H9 (cell line): ENCODE measurements around the gene RIT2. TPM values are rescaled to one million over a fixed set of nuclear protein-coding genes. Genes with fewer than 3 reads are reported as not detected.

Experiments used
- DNase-seq: peaks from one replicate; pipeline ENCODE4 v3.0.0-alpha.2; 2017
- H2AFZ ChIP-seq: one replicate; pipeline ENCODE4 v1.6.1; 2013; ENCODE audit warnings: mild to moderate bottlenecking, low read length, control low read depth, moderate library complexity
- H2AK5ac ChIP-seq: 2 replicates; pipeline ENCODE4 v1.6.1; 2013; ENCODE audit warnings: low read length, control low read depth, mixed read lengths; ENCODE audit not compliant: insufficient read length
- H2BK120ac ChIP-seq: one replicate; pipeline ENCODE4 v1.6.1; 2013; ENCODE audit warnings: low read depth, mild to moderate bottlenecking, low read length, control low read depth, inconsistent platforms; ENCODE audit not compliant: poor library complexity, severe bottlenecking
- H2BK12ac ChIP-seq: 2 replicates; pipeline ENCODE4 v1.6.1; 2013; ENCODE audit warnings: low read length, control low read depth, mixed read lengths, low read depth; ENCODE audit not compliant: insufficient read length
- H2BK15ac ChIP-seq: 2 replicates; pipeline ENCODE4 v1.6.1; 2013; ENCODE audit warnings: low read depth, low read length, control low read depth
- H2BK20ac ChIP-seq: one replicate; pipeline ENCODE4 v1.6.1; 2013; ENCODE audit warnings: low read depth, mild to moderate bottlenecking, low read length, control low read depth, inconsistent platforms; ENCODE audit not compliant: poor library complexity, severe bottlenecking
- H2BK5ac ChIP-seq: 2 replicates; pipeline ENCODE4 v1.6.1; 2013; ENCODE audit warnings: low read length, control low read depth, mixed read lengths; ENCODE audit not compliant: insufficient read length
- H3K14ac ChIP-seq: 2 replicates; pipeline ENCODE4 v1.6.1; 2013; ENCODE audit warnings: low read length, control low read depth; ENCODE audit not compliant: insufficient read depth
- H3K18ac ChIP-seq: 2 replicates; pipeline ENCODE4 v1.6.1; 2013; ENCODE audit warnings: low read depth, mild to moderate bottlenecking, mixed read lengths, low read length, control low read depth; ENCODE audit not compliant: insufficient read length
- H3K23ac ChIP-seq: 2 replicates; pipeline ENCODE4 v1.6.1; 2013; ENCODE audit warnings: low read length, control low read depth, mixed read lengths, low read depth; ENCODE audit not compliant: insufficient read length
- H3K23me2 ChIP-seq: 2 replicates; pipeline ENCODE4 v1.6.1; 2013; ENCODE audit warnings: low read depth, mild to moderate bottlenecking, mixed read lengths, low read length, control low read depth; ENCODE audit not compliant: insufficient read length, poor library complexity, severe bottlenecking
- H3K27ac ChIP-seq: 2 replicates; pipeline ENCODE4 v1.5.1; 2013; ENCODE audit warnings: low read length, control low read depth, mixed read lengths, low read depth; ENCODE audit not compliant: insufficient read length
- H3K27me3 ChIP-seq: 2 replicates; pipeline ENCODE4 v1.6.1; 2013; ENCODE audit warnings: low read length, control low read depth, inconsistent platforms; ENCODE audit not compliant: insufficient read depth
- H3K4ac ChIP-seq: 2 replicates; pipeline ENCODE4 v1.6.1; 2013; ENCODE audit warnings: low read depth, mild to moderate bottlenecking, control low read depth, inconsistent platforms, low read length, moderate library complexity
- H3K4me1 ChIP-seq: 2 replicates; pipeline ENCODE4 v1.6.1; 2013; ENCODE audit warnings: low read length, control low read depth, inconsistent platforms; ENCODE audit not compliant: insufficient read depth
- H3K4me2 ChIP-seq: 2 replicates; pipeline ENCODE4 v1.6.1; 2013; ENCODE audit warnings: low read length, control low read depth, mixed read lengths; ENCODE audit not compliant: insufficient read length, insufficient read depth
- H3K56ac ChIP-seq: 2 replicates; pipeline ENCODE4 v1.6.1; 2013; ENCODE audit warnings: low read depth, mild to moderate bottlenecking, mixed read lengths, low read length, control low read depth; ENCODE audit not compliant: insufficient read length
- H3K79me1 ChIP-seq: 2 replicates; pipeline ENCODE4 v1.6.1; 2013; ENCODE audit warnings: low read depth, mild to moderate bottlenecking, moderate library complexity, low read length, control low read depth, inconsistent platforms; ENCODE audit not compliant: insufficient read depth, poor library complexity, severe bottlenecking
- H3K79me2 ChIP-seq: 2 replicates; pipeline ENCODE4 v1.6.1; 2013; ENCODE audit warnings: low read length, control low read depth, inconsistent platforms; ENCODE audit not compliant: insufficient read depth
- H3K9ac ChIP-seq: 2 replicates; pipeline ENCODE4 v1.6.1; 2013; ENCODE audit warnings: low read length, control low read depth, mixed read lengths; ENCODE audit not compliant: insufficient read length; ENCODE audit errors: extremely low read depth
- H3K9me3 ChIP-seq: one replicate; pipeline ENCODE4 v1.6.1; 2013; ENCODE audit warnings: low read depth, low read length, inconsistent platforms; ENCODE audit not compliant: control insufficient read depth
- H3T11ph ChIP-seq: one replicate; pipeline ENCODE4 v1.6.1; 2013; ENCODE audit warnings: mild to moderate bottlenecking, low read length, control low read depth, inconsistent platforms
- H4K20me1 ChIP-seq: one replicate; pipeline ENCODE4 v1.6.1; 2013; ENCODE audit not compliant: control insufficient read depth, insufficient read length, insufficient read depth
- H4K5ac ChIP-seq: 2 replicates; pipeline ENCODE4 v1.6.1; 2013; ENCODE audit warnings: low read depth, mild to moderate bottlenecking, mixed read lengths, low read length, control low read depth; ENCODE audit not compliant: insufficient read length
- H4K8ac ChIP-seq: replicated peaks from 2 replicates; pipeline ENCODE4 v1.6.1; 2013; ENCODE audit warnings: low read length, control low read depth, mixed read lengths, low read depth; ENCODE audit not compliant: insufficient read length
- H4K91ac ChIP-seq: 2 replicates; pipeline ENCODE4 v1.6.1; 2013; ENCODE audit warnings: low read depth, mild to moderate bottlenecking, moderate library complexity, mixed read lengths, low read length, control low read depth; ENCODE audit not compliant: insufficient read length
- H3K27ac Mint-ChIP-seq, 3 experiments: 2 replicates in 2 of 3; 3 replicates in 1 of 3; pipeline ENCODE4 v1.8.0; 2020 to 2021; ENCODE audit warnings: mixed read lengths in 3 of 3, mild to moderate bottlenecking in 1 of 3, moderate library complexity in 1 of 3
- H3K27me3 Mint-ChIP-seq: 2 replicates; pipeline ENCODE4 v1.8.0; 2021; ENCODE audit warnings: low read depth, mild to moderate bottlenecking, moderate library complexity, mixed read lengths
- H3K36me3 Mint-ChIP-seq, 3 experiments: 2 replicates in 2 of 3; 3 replicates in 1 of 3; pipeline ENCODE4 v1.8.0; 2020 to 2021; ENCODE audit warnings: low read depth in 3 of 3, mixed read lengths in 3 of 3; ENCODE audit not compliant: insufficient read depth in 1 of 3
- H3K4me1 Mint-ChIP-seq, 2 experiments: 2 replicates each; pipeline ENCODE4 v1.8.0; 2020; ENCODE audit warnings: mixed read lengths in 2 of 2
- H3K4me3 Mint-ChIP-seq, 2 experiments: 2 replicates in 1 of 2; 3 replicates in 1 of 2; pipeline ENCODE4 v1.8.0; 2020 to 2021; ENCODE audit warnings: mild to moderate bottlenecking in 2 of 2, mixed read lengths in 2 of 2, moderate library complexity in 1 of 2
- H3K9me3 Mint-ChIP-seq, 2 experiments: 2 replicates in 1 of 2; 3 replicates in 1 of 2; pipeline ENCODE4 v1.8.0; 2020; ENCODE audit warnings: mild to moderate bottlenecking in 2 of 2, mixed read lengths in 2 of 2, moderate library complexity in 1 of 2
- CTCF ChIP-seq: fragments of 200-600 bp; sonication (generic); conservative IDR thresholded peaks from 3 replicates; pipeline ENCODE4 v1.8.0; 2021; ENCODE audit warnings: antibody characterized with exemption, mild to moderate bottlenecking
- WGBS: extraction: QIAGEN DNeasy Blood & Tissue Kit; methylation state at CpG from one replicate; pipeline ENCODE4 v1.1.7; 2013; ENCODE audit warnings: missing lambda C conversion rate, low lambda C conversion rate, mixed read lengths; ENCODE audit not compliant: insufficient read length; ENCODE audit errors: extremely low coverage; 5-methylcytosine and 5-hydroxymethylcytosine counted together
- total RNA-seq: library from RNA; stranded (reverse); gene quantifications from 2 replicates; pipeline ENCODE4 v1.2.1, GENCODE V29; 2021

RIT2 gene
- total RNA-seq, 1 experiment from 2014 or later, result 1.2 TPM

GRCh38 chr18:42781298-42781815 lies 334.1 kb downstream of the RIT2 start:
- no peak overlapping the region for H3K4me3 Mint-ChIP-seq
- no peak overlapping the region for H3K4ac ChIP-seq
- no peak for DNase-seq
- no peak overlapping the region for H2AK5ac ChIP-seq
- H4K91ac ChIP-seq, result no peak overlapping the region
- no peak overlapping the region for H3K18ac ChIP-seq
- H3K4me2 ChIP-seq, result no peak overlapping the region
- no peak overlapping the region for H2BK12ac ChIP-seq
- peaks cover 6% of the 10 kb centered on the region; the same call in 1 of the 2 replicates for H3K4me1 ChIP-seq
- no peak overlapping the region for H2BK15ac ChIP-seq
- H3K14ac ChIP-seq, result no peak overlapping the region
- no peaks in the 10 kb centered on the region for H3K9me3 Mint-ChIP-seq
- no peaks in the 10 kb centered on the region for H4K20me1 ChIP-seq
- no peaks in the 10 kb centered on the region for H3K27me3 ChIP-seq
- no CpG with 5 or more reads among the region's 5 CpGs for WGBS
- no peak overlapping the region for H2BK120ac ChIP-seq
- H3K23ac ChIP-seq, result no peak overlapping the region
- no peak overlapping the region for H3K56ac ChIP-seq
- no peak for TF ChIP-seq CTCF
- peak overlapping the region in 1 of 3 experiments; percentile 10; a peak in 1 of 7 replicates for H3K27ac Mint-ChIP-seq
- no peak overlapping the region for H3K27ac ChIP-seq
- no peaks in the 10 kb centered on the region for H3K36me3 Mint-ChIP-seq
- no peaks in the 10 kb centered on the region for H3K27me3 Mint-ChIP-seq
- H3K9me3 ChIP-seq, result no peaks in the 10 kb centered on the region
- H3K23me2 ChIP-seq, result no peaks in the 10 kb centered on the region
- H4K5ac ChIP-seq, result no peak overlapping the region
- no peak overlapping the region for H2BK5ac ChIP-seq
- no peak overlapping the region for H2AFZ ChIP-seq
- no peak overlapping the region for H4K8ac ChIP-seq
- H3K79me2 ChIP-seq, result no peaks in the 10 kb centered on the region
- H2BK20ac ChIP-seq, result no peak overlapping the region
- H3T11ph ChIP-seq, result no peak overlapping the region
- H3K9ac ChIP-seq, result no peak overlapping the region
- H3K4me1 Mint-ChIP-seq, result peaks cover 39 to 41% of the 10 kb centered on the region in 2 experiments
- H3K79me1 ChIP-seq, result no peaks in the 10 kb centered on the region
